Anterior cingulate cortex (tissue), 58 donors: Measurements from ENCODE around the gene PMIS2.
A peak's percentile ranks its signal among the peaks of the same experiment; 100 is the strongest.

Experiments
- DNase-seq, 58 donors: peaks; one replicate each; lab custom pipeline; 2025; lab: John Stamatoyannopoulos, UW

PMIS2 gene

DNA sequence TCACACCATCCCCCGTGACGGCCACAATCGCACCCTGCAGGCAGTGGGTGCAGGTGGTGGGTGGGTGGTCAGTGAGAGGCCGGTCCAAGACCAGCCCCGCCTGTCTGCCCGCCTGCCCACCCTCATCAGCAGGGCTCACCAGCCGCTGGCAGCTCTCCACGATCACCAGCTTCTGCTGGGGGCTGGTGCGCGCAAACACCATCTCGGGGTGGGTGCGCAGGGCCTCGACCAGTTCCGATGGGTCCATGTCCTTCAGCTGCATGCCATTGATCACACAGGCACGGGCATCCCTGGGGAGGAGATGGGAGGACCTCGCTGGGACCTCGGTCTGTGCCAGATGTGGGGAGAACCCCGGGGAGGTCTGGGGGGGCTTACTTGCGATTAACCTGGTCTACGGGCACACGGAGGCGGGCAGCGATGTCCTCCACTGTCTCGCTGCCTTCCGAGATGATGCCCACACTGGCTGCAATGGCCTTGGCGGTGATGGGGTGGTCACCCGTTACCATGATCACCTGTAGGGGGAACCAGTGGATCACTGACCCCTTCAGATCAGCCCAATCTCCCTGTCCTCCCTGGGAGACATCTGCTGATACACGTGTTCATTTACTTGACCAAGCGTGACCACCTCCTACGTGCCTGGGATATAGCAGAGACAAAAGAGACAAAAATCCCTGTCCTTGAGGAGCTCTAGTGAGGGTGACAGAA, 30.5 kb upstream of the PMIS2 start:
- DNase-seq = no peak

- DNase-seq = no peak
Measured at GRCh38 chr19:35556025-35556590, 29.9 kb upstream of the PMIS2 start.

DNA sequence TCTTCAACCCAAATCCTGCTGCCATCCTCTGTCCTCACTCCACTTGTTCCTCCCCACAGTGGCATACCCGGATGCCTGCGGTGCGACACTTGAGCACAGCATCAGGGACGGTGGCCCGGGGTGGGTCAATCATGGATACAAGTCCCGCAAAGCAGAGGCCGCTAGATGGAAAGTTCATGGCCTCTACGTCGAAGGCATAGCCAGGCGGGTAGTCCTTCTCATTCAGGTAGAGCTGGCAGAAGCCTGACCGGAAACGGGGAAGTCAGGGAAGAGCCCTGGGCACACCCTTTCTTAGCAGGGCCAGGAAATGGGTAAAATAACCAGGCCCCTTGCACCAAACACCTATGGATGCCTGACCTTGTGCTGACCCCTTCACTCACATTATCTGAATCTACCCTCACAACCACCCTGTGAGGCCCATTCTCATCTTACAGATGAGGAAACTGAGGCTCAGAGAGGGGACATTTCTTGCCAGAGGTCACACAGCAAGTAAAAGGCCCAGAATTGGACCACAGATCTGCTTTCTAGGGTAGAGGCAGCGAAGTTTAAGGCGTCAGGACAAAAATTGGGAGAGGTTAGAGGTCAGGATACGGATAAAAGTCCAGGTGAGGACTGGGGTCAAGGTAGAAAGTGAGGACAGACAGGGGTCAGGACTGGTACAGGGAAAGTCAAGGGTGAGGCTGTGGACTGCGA, 29.0 kb upstream of the PMIS2 start:
- DNase-seq = no peak

DNA sequence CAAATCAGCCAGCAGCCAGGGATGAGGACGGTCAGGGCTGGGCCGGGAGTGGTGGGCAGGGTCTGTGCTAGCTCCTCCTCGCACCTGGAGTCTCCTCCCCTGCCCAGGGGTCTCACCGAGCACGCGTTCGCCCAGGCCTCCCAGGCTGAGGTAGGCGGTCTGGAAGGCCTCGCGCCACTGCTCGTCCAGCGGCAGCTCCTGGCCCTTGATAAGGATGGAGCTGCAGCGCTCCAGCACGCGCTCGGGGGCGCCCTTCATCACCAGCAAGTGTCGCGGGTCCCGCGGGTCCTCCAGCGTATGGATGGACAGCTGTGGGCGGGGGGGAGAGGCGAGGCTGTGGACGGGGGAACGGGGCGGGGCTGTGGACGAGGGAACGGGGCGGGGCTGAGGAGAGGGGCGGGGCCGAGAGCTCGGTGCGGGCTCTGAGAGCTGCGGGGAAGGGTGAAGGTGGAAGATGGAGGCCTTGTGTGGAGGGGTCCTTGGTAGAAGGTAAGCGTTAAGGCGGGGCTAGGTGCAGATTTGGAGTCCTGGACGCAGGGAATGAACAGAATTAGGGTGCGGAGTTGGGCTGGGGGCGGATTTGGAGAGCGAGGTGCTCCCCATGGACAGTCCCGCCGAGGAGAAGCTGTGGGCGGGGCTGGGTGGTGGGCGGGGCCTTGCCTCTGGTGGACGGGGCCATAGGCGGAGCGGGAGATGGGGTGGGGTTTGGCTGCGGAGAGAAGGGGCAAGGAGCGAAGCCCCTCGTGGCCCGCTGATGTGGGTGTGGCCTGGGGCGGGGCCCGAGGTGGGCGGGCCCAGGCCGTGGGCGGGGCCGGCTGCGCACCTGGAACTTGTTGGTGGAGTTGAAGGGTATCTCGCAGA, 28.2 kb upstream of the PMIS2 start:
- DNase-seq = peak in 12 of 58 donors; percentile 4 to 67 (median 14)

- no peak for DNase-seq
Measured at GRCh38 chr19:35558400-35559280, 27.3 kb upstream of the PMIS2 start.

DNA sequence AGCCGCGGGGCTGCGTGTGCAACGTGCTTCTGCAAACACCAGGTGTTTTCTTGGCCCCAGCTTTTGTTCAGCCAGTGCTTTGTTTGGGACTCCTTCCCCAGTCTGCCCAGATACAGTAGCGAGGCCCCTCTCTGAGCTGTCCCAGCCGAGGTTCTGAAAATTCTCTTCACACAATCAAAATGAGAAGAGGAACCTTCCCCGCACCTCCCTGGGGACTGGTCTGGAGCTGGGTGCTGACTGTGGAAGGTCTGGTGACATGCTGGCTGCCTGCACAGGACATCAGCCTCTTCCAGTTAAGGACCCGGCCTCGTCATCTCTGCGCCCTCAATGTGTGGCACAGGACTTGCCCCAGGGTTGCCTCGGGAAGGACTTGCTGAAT, 26.7 kb upstream of the PMIS2 start:
- no peak for DNase-seq

DNA sequence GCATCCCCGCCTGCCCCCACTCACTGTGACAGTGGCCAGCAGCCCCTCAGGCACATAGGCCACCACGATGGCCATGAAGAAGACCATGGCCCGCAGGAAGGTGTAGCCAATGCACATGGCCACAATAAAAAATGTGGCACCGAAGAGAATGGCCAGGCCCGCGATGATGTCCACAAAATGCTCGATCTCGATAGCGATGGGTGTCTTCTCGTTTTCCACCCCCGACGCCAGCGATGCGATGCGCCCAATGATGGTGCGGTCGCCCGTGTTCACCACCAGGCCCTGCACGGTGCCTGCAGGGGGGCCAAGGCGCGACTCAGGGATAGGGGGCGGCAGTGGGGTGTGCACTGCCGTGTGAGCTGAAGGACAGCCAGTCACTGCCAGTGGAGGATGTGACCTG, 26.2 kb upstream of the PMIS2 start:
- DNase-seq = no peak

DNA sequence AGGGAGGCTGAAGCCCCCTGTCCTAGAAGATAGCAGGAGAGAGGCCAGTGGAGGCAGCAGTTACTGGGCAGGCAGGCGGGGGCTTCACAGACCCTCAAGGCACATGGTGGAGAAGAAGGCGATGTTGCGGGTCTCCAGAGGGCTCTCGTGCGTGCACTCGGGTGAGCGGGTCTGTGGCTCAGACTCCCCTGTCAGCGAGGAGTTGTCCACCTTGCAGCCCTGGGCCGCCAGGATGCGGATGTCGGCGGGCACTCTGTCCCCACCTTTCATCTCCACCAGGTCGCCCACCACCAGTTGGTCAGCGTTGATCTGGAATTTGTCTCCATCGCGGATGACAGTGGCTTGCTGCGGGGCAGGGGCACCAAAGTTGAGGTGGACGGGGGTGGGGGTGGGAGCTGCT, 25.7 kb upstream of the PMIS2 start:
- no peak for DNase-seq

GRCh38 chr19:35560677-35561076, 25.3 kb upstream of the PMIS2 start:
- DNase-seq = no peak

DNA sequence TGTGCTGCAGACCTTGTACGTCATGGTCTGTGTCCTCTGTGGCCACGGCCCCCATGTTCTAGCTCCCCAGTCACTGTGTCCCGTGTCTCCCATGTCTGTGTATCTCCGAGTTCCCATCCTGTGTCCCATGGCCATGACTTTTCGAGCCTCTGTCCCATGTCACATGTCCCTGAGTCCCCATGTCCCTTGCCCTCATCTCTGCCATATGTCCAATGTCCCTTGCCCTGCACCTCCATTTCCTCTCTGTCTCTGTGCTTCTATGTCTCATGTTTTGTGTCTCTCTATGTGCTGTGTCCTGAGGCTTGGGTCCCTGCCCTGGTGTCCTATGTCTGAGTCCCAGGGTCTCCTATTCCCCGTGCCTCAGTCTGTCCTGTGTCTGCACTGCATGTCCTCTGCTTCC, 24.5 kb upstream of the PMIS2 start:
- DNase-seq = no peak

- DNase-seq = no peak
Measured at GRCh38 chr19:35562336-35562735, 23.6 kb upstream of the PMIS2 start.

- no peak for DNase-seq
Measured at GRCh38 chr19:35562776-35563175, 23.2 kb upstream of the PMIS2 start.

DNA sequence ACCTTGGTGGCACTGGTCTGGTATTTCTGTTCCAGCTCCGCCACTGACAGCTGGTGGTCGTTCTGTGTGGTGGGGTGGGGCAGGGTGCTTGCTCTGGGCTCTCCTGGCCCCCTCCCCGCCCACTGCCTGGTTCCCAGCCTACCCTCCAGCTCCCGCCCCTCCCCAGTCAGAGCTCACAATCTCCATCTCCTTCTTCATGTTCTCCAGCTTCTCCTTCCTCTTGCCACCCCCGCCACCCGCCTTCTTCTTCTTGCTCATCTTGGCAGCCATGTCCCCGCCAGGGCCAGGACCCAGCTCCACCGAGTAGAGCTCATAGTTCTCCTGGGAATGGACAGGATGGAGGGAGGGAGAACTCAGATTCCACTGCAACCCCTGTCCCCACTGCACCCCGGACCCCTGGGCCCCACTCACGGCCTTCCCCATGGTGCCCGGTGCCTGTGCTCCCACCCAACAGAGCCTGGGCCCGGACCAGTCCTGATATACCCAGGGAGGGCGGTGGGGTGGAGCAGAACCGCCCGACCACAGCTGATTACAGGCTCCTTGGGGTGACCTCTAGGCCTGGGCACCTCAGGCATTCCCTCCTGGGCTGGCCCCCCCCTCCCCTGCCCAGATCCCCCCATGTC, 22.7 kb upstream of the PMIS2 start, which contains the start of gene ATP4A:
Gene ATP4A (minus strand): TSS at position 452 of the 623 bp plus-strand sequence. CDS start 29 bp downstream, at position 423.
- DNase-seq = no peak

DNA sequence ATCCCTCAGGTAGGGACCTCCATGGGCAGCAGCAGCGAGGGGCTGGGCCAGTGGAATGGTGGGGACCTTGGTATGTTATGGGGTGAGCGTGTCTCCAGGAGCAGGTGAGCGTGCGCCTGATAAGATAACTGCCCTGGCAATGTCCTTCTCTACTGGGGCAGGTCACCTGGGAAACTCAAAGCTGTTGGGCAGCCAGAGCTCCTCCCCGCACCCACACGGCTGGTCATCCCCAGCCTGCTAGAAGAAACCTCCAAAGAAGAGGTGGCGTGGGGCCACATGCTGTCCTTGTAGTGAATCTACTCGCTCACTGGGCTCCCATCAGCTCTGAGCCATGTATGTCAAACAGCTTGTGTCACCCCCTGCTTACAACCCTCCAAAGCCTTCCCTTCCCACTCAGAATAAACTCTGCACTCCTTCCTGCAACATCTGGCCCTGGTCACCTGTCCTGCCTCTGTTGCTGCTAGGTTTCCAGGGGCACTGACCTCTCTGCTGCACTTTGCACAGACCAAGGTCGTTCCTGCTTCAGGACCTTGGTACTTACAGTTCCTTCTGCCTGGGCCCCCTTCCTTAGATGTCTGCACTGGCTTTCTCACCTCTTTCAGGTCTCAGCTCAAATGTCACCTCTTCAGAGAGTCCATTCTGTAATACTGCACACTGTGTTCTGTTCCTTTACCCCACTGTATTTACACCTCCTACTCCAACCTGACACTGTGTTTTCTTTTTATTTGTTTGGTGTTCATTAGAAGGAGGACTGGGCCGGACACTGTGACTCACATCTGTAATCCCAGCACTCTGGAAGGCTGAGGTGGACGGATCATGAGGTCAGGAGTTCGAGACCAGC, 20.7 kb upstream of the PMIS2 start:
- DNase-seq = no peak

- no peak for DNase-seq
Measured at GRCh38 chr19:35566738-35567137, 19.2 kb upstream of the PMIS2 start.

DNA sequence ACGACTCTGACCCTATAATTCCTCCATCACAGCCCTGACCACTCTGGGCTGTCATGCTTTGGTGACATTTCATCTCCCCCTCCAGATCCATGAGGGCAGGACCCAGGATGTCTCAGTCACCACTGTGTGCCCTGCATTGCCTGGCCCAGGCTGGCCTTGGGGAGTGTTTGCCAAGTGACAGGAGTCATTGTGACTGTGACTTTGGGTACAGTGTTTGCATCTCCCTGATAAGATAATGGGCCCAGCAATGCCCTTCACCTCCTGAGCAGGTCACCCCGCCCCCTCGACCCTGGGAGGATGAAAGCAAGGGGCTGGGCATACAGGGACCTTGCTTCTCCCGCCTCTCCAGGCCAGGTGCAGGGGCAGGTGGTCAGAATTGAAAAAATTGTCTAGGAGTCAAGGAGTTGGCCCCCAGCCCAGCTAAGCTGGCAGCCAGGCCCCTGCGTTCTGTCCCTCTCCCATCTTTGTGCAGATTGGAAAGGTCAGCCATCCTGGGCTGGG, 16.6 kb upstream of the PMIS2 start:
- no peak for DNase-seq

GRCh38 chr19:35571406-35571965, 14.5 kb upstream of the PMIS2 start:
- no peak for DNase-seq

DNA sequence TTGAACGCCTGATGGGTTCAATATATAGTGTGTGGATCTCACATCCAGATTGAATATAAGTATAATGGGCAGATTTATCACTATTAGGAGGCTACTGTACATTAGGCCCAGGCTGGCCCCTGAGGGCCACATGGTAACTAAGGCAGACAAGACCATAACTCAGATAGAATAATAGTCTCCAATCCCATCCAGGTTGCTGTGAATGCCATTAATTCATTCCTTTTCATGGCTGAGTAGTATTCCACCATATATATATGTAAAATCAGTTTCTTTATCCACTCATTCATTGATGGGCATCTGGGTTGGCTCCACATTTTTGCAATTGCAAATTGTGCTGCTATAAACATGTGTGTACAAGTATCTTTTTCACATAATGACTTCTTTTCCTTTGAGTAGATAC, 8.1 kb upstream of the PMIS2 start:
- DNase-seq = no peak
